Vagina (tissue), 2 donors: ENCODE results near the gene RAB20.

Experiments used
- POLR2A ChIP-seq, 2 donors: fragments of 450-650 bp; IDR thresholded peaks; one replicate each; pipeline ENCODE4 v1.6.1; 2017; ENCODE audit warnings: antibody characterized with exemption in 2 of 2, mild to moderate bottlenecking in 2 of 2, moderate library complexity in 2 of 2
- TF ChIP-seq, protein P1 (sequence below), 3 experiments: fragments of 450-650 bp in 2 of 3; fragments of 200-600 bp in 1 of 3; sonication (generic) in 1 of 3; IDR thresholded peaks; one replicate each; pipeline ENCODE4 v1.5.1; 2017 to 2019; ENCODE audit warnings: antibody characterized with exemption in 3 of 3, mild to moderate bottlenecking in 2 of 3, moderate library complexity in 2 of 3

DNA sequence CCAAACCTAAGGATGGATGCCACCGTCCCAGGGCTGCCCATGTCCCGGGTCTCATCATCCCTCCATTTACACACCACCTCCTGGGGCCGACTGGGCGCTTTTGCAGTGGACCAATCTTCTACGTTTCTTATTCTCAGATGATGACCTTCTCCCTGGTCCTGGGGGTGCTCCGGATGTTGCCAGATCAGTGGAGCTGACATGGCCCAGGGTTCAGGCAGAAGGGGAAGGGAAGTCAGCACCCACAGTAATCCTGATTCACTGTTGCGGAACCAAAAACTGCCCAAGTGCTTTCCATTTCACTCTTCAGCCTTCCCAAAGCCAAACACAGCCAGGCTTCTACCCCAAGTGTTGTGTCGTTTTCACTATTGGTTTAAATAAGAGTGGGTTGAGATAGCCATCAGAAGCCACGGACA lies 29.8 kb downstream of the RAB20 start:
- TF ChIP-seq, protein P1, sequence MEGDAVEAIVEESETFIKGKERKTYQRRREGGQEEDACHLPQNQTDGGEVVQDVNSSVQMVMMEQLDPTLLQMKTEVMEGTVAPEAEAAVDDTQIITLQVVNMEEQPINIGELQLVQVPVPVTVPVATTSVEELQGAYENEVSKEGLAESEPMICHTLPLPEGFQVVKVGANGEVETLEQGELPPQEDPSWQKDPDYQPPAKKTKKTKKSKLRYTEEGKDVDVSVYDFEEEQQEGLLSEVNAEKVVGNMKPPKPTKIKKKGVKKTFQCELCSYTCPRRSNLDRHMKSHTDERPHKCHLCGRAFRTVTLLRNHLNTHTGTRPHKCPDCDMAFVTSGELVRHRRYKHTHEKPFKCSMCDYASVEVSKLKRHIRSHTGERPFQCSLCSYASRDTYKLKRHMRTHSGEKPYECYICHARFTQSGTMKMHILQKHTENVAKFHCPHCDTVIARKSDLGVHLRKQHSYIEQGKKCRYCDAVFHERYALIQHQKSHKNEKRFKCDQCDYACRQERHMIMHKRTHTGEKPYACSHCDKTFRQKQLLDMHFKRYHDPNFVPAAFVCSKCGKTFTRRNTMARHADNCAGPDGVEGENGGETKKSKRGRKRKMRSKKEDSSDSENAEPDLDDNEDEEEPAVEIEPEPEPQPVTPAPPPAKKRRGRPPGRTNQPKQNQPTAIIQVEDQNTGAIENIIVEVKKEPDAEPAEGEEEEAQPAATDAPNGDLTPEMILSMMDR (IDR thresholded peaks at IDR 0.05), result no peak
- TF ChIP-seq POLR2A (IDR thresholded peaks at IDR 0.05), result no peak
